NK-92 (cell line): ENCODE results near the gene VTN.

ENCODE experiments used
- DNase-seq: peaks from one replicate; lab custom pipeline; 2025; ENCODE audit not compliant: unreplicated experiment; lab: John Stamatoyannopoulos, UW

VTN gene

DNA sequence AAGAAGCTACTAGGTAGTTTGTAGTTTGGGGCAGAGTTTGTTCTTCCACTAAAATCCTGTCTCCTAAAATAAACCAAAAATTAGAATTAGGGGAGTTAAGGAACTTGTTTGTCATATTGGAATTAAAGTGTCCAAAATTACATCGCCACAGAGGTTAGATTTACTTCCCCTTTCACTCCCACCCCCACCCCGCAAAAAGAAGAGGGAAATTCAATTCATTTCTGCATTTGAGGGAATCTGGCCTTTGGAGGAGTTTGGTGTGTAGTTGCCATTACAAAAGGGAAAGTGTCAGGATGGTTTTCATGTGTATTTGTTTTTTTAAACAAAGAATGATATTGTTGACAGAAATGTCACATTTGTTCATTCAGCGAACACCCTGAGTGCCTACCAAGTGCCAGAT, 45.3 kb downstream of the VTN start:
- no peak for DNase-seq

DNA sequence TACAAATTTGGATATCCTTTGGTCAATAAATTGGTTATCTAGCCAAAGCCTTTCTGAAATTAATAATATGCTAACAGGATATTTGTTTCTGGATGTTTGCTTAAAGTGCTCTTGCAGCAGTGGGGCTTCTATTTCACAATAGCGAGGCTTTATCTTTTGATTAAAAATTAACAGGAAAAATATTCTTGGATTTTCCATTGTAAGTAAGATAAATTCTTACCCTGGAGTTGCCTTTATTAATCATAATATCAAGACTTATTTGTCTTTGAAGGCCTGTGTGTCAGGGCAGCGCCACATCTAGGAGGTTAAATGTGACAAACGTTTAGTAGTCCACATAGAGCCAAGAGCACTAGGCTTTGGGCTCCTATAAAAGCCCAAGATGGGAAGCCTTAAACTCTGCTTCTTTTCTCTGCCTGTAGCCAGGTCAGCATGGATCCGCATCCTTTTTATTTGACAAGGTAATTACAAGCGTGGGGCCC, 45.8 kb downstream of the VTN start:
- no peak for DNase-seq

DNA sequence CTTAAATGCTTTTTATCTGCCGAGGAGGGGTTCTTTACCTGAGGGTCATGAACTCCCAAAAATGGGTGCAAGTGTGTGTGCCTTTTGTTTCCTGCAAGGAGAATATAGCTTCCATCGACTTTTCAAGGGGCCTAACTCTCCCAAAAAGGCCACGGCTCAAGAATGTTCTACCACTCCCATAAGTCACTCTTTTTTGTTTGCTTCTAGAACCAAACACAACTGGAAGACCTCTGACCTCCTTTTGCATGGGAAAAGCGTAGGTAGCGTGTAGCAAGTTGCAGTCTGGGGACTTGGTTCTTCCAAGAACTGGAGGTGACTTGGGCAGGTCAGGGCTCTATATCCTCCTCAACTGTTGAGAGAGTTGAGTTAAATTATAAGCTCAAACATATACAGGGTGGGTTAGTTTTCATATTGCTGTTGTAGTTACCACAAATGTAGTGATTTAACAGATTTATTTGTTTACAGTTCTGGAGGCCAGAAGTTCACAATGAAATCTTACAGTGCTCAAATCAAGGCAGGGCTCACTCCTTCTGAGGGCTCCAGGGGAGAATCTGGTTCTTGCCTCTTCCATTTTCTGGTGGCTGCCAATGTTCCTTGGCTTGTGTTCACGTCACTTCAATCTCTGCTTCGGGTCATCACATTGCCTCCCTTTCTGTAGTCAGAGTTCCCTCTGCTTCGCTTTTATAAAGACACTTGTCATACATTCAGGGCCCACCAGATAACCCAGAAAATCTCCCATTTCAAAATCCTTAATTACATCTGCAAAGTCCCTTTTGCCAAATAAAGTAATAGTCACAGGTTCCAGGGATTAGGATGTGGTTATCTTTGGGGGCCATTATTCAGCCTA, 49.7 kb downstream of the VTN start:
- DNase-seq, result no peak

DNA sequence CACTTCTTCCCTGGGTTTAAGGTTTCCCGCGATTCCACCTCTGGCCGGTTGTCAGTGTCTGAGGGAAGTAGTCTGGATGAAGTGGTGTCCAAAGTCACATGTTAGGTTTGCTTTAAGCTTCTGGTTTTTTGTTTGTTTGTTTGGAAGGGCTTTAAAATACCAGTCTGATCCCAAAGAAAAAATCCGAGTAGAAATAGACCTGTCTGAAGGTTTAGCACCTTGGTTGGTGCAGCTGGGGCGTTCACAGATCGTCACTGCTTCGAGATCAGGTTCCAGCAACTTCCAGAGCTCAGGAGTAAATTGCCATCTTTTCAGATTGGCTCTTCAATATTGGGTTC, 50.5 kb downstream of the VTN start:
- no peak for DNase-seq

DNA sequence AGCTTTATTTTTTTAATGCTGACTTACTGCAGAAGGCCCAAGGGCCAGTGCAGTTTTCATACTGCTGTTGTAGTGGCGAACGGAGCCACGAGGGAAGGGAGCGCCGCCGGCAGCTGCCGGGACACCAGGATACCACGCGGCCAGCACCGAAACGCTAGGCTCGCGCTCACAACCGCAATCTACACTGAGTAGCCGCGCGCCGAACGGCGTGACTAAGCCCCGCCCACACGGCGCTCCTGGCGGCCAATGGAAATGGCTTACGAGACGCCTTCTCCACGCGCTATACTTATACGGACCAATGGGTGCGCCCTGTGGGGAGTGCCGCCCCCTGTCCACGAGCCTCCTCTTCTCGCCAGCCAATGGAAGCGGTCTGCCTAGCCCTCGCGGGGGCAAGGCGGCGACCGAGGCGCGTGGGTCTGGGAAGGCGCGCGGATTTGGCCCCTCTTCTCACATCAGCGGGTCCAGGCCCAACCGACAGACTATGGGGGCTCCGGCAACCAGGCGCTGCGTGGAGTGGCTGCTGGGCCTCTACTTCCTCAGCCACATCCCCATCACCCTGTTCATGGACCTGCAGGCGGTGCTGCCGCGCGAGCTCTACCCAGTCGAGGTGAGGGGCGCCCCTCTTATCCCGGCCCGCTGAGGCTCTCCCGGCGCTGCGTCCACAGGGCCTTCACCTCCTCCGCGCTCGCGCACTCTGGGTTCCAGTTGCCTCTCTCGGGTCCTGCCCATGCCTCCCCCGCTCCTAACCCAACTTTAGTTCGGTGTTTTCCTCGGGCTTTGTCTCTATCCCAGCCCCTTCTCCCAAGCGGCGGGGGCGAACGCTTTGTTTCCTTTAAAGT, 51.1 kb downstream of the VTN start, which contains the start of gene TMEM97:
TSS of gene TMEM97 (plus strand) at position 442 of the 839 bp plus-strand sequence. CDS start at position 482, 40 bp downstream.
- DNase-seq, result peak; percentile 74

DNA sequence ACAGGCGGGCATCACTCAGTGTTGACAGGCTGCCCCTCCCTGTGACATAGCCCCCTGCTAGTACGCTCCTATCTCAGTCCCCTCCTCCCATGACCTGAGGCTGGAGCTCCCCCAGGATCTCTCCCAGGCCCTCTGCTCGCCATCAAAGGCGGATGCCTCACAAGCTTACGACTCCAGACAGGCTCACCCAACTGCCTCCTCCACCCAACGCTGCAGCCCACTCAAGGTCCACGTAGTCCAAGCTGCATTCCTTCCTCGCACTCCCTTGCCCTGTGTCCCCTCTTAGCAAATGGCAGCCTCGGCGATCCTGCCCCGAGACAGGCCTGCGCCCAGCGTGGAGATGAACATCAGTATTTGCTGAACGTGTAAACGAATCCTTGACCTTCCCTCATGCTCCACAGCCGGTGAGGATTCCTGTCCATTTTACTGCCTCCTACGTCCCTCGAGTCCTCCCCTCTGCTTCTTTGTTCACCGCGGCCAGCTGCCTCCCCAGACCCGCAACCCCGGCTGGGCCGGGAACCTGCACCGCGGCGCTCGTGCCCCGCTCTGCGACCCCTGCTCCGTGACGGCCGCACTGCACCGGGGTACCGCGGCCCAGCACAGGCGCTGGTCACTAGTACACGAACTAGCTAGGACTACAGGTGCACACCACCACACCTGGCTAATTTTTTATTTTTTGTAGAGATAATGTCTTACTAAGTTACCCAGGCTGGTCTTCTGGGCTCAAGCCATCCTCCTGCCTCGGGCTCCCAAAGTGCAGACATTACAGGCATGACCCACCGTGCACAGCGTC, 51.9 kb downstream of the VTN start:
- DNase-seq, result no peak
